HG03521 (cell line): ENCODE measurements around the gene SLCO3A1.

ENCODE experiments used
- ATAC-seq: cut with Tn5 transposase; IDR thresholded peaks from one replicate; pipeline ENCODE4 v1.9.1; 2021; ENCODE audit warnings: mild to moderate bottlenecking, moderate library complexity; ENCODE audit not compliant: unreplicated experiment

SLCO3A1 gene

DNA sequence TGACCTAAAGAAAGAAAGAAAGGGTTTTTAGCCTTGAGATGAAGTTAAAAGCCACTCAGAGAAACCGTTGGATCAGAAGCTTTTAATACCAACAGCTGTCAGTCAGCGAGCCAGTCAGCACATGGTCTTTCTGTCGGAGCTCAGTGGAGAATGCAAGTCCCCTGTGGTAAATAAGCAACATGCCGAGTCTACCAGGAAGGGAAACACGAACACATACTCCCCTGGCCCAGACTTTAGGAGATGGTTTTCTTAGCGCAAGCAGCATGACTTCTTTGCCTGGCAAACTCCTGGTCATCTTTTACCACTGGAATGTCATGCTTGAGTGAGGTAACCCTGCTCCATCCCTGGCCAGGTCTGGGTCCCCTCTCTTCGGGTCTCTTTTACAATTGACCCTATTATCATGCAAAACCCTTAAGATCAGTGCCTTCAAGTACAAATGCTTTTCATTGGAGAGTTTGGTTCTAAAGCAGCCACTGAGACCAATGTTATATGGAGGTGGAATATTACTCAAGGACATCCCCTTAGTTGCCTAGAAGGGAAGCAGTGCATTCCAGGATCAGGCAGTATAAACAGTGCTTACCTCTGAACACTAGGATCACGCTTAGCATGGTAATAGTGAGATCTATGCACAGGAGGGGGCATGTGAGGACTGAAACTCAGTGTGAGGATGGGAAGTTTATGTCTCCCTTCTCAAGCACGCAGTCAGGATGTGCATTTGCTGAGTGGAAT is 28.2 kb downstream of the SLCO3A1 start:
- no peak for ATAC-seq

DNA sequence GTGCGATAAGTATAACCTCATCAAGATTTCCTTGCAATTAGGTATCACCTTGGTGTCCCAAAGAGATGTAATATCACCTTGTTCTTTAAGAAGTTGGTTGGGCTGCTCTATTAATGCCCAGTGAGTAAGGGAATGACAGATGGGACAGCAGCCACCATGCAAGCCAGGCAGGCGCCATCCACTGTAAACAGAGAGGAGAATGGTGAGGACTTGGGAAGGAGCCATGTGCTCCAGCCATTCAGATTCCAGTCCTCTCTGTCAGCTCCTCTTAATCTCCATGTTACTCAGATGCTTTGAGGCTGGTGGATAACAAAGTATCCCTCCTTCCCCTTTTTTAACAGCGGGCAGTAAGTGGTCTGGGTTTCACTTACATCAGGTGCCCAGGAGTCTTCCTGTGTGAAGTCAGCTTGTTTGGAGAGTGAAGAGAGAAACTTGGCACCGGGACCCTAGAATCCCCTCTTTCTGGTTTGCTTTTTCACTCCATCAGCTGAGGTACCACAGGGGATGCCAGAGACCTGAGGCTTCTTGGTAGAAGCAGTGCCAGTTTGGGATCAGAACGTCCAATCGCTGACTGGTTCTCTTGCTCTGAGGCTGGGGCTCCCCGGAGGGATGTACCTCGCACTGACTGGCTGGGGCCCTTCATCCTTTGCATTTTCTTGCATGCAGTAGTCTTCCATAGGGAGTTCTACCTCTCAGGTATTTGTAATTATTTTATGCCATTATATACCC is 29.5 kb downstream of the SLCO3A1 start:
- ATAC-seq, result no peak

- no peak for ATAC-seq
Observed at GRCh38 chr15:91884606-91885005, 31.1 kb downstream of the SLCO3A1 start.

- no peak for ATAC-seq
Observed at GRCh38 chr15:91885054-91885453, 31.5 kb downstream of the SLCO3A1 start.

- no peak for ATAC-seq
Observed at GRCh38 chr15:91885714-91886270, 32.3 kb downstream of the SLCO3A1 start.

- no peak for ATAC-seq
Observed at GRCh38 chr15:91886878-91887277, 33.4 kb downstream of the SLCO3A1 start.

GRCh38 chr15:91887321-91887720 is 33.8 kb downstream of the SLCO3A1 start:
- no peak for ATAC-seq

DNA sequence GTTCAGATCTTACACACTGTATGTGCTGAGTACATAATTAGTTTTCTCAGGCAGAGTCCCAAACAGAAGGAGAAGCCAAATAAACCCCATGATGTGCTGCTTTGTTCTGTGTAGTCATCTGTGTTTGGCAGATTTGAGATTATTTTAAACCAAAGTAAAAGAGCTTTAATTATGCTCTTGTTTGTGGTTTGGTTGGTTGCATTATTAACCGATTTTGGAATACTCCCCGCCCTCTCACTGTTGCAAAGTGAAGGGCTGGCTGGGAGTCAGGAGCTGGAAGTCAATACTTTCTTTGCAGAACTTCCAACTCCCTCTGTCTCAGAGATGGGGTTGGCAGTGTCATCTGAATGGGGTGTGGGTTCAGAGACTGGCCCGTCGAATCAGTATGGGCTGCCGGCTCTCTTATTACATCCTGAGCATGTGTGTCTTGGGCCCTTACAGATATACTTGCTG is 34.4 kb downstream of the SLCO3A1 start:
- ATAC-seq, result no peak

- no peak for ATAC-seq
Observed at GRCh38 chr15:91889111-91889815, 35.8 kb downstream of the SLCO3A1 start.

GRCh38 chr15:91890614-91891013 is 37.1 kb downstream of the SLCO3A1 start:
- no peak for ATAC-seq

DNA sequence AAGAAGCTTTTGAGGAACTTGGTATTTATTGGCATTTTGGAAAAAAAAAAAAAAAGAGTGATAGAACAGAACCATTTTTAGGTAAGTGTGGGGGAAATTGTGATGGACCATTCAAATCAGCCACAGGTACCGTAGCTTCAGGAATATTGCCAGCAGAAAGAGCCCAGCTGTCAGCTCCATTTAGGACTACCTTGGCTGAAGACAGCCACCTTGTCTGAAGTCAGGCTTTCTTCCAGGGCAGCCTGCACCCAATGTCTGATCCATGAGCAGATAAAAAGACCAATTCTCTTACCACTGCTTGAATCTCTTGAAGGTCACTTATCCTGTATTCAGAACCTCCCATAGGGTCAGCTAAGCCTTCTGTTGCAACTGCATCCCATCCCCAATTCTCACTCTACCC is 37.6 kb downstream of the SLCO3A1 start:
- ATAC-seq, result no peak

DNA sequence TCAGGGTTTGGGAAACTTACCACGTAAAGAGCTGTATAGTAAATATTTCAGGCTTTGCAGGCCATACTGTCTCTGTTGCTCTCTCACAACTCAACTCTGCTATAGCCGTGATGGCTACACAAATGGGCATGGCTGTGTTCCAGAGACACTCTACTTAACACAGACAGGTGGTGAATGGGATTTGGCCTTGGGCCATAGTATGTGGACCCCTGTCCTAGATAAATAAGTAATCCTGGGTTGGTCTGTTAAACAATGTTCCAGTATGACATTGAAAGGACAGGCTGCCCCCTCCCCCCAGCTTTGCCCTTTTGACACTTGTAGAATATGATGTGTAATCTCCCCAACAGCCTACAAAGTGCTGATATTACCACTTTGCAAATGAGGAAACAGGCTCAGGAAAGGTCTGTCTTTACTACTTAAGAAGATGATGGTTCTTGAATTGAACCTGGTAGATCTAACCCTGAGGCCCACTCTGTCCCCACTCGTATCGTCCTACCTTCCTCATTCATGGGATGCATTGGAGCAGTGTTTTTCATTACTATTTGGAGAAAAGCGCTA is 38.4 kb downstream of the SLCO3A1 start:
- ATAC-seq, result no peak

- ATAC-seq, result no peak
Observed at GRCh38 chr15:91892436-91892835, 38.9 kb downstream of the SLCO3A1 start.

DNA sequence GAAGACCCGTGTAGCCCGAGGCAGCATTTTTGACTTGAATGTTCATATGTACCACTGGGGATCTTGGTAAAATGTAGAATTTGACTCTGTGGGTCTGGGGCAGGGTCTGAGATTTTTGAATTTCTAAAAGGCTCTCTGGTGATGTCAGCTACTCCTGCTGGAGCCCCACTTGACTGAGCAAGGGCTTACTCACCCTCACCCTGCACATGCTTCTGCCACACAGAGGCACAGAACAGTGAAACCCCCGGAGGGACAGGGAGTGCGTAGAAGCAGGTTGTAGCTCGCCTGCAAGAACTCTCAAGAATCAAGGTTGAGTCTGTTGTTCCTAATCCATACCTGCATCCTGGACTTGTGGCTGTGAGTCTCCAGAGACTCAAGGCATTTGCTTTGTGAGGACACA is 41.1 kb downstream of the SLCO3A1 start:
- ATAC-seq, result no peak

- ATAC-seq, result no peak
Observed at GRCh38 chr15:91895051-91895450, 41.5 kb downstream of the SLCO3A1 start.

- no peak for ATAC-seq
Observed at GRCh38 chr15:91896341-91897055, 43.0 kb downstream of the SLCO3A1 start.

DNA sequence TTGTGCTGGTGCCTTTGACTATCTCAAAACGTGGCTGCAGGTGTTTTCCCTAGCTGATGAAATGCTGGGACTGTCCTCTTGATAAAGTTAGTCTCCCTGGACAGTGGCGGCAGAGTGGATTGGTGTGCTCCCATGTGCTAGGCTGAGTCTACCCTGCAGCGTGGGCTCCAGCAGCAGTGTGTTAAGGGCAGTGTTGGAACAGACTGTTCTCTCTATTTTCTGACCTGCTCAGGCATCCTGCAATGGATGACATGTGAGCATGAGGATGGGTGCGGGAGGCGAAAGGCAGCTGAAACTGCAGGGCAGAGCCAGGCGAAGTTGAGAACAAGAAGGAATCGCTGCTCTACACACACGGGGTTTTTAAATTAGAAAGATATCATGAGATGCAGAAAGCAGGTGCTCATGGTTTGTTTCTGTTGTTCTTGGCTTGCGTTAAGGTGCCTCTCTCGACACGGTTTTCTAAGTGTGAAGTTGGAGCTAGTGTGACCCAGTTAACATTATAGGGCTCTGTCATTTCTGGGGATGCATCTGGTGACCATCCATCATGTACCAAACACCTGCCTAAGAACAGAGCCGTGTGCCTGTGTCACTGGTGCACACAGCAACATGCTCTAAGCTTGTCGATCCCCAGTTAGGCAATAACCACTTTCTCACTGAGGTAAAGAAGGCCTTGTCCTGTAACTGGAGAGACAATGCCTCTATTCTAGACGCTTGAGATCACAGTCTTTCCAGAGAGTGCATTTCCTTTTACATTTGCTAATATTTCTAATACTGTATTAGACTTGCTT is 44.3 kb downstream of the SLCO3A1 start:
- no peak for ATAC-seq

- no peak for ATAC-seq
Observed at GRCh38 chr15:91898843-91899242, 45.3 kb downstream of the SLCO3A1 start.

DNA sequence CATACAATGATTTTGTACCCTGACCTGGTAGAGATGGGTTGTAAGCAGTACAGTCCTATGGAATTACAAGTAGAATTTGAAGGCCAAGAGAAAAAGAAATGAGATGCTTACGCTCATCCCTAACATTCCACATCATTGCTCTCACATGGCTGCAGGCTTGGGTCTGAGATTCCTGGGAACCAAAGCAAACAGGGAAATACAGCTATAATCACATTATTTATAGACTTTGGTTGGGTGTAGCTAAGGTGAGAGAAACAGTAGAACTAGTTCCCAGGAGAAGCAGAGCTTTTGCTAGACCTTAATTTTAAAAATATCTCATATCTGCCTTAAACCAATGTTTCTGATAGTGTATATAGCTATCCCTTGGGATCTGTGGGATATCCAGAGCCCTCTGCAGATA is 51.4 kb downstream of the SLCO3A1 start:
- no peak for ATAC-seq

- no peak for ATAC-seq
Observed at GRCh38 chr15:91908391-91908790, 54.9 kb downstream of the SLCO3A1 start.
